NOMO-1 (cell line): Measurements from ENCODE around the gene ZNF488.

ENCODE experiments used
- DNase-seq, 2 experiments: peaks; one replicate each; lab custom pipeline; 2025; ENCODE audit not compliant: unreplicated experiment in 2 of 2; lab: John Stamatoyannopoulos, UW

Gene ZNF488

DNA sequence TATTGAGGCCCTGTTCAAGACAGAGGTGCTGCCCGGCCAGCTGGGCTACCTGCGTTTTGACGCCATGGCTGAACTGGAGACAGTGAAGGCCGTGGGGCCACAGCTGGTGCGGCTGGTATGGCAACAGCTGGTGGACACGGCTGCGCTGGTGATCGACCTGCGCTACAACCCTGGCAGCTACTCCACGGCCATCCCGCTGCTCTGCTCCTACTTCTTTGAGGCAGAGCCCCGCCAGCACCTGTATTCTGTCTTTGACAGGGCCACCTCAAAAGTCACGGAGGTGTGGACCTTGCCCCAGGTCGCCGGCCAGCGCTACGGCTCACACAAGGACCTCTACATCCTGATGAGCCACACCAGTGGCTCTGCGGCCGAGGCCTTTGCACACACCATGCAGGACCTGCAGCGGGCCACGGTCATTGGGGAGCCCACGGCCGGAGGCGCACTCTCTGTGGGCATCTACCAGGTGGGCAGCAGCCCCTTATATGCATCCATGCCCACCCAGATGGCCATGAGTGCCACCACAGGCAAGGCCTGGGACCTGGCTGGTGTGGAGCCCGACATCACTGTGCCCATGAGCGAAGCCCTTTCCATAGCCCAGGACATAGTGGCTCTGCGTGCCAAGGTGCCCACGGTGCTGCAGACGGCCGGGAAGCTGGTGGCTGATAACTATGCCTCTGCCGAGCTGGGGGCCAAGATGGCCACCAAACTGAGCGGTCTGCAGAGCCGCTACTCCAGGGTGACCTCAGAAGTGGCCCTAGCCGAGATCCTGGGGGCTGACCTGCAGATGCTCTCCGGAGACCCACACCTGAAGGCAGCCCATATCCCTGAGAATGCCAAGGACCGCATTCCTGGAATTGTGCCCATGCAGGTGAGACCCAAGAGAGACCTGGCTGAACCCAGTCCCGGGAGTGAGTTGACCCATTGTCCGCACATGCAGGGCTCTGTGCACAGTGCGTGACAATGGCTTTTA, 33.1 kb downstream of the ZNF488 start:
- DNase-seq, result no peak

DNA sequence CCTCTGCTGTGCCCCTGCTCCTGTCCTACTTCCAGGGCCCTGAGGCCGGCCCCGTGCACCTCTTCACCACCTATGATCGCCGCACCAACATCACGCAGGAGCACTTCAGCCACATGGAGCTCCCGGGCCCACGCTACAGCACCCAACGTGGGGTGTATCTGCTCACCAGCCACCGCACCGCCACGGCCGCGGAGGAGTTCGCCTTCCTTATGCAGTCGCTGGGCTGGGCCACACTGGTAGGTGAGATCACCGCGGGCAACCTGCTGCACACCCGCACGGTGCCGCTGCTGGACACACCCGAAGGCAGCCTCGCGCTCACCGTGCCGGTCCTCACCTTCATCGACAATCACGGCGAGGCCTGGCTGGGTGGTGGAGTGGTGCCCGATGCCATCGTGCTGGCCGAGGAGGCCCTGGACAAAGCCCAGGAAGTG, 34.1 kb downstream of the ZNF488 start:
- no peak for DNase-seq

- DNase-seq, result no peak
Observed at GRCh38 chr10:47349516-47349915, 34.6 kb downstream of the ZNF488 start.

GRCh38 chr10:47348661-47349470, 35.2 kb downstream of the ZNF488 start:
- DNase-seq, result no peak

- DNase-seq, result no peak
Observed at GRCh38 chr10:47348138-47348651, 35.9 kb downstream of the ZNF488 start, which contains the start of gene RBP3. TSS of gene RBP3 (plus strand) at chr10:47348363. CDS start at chr10:47348485, 122 bp downstream.

DNA sequence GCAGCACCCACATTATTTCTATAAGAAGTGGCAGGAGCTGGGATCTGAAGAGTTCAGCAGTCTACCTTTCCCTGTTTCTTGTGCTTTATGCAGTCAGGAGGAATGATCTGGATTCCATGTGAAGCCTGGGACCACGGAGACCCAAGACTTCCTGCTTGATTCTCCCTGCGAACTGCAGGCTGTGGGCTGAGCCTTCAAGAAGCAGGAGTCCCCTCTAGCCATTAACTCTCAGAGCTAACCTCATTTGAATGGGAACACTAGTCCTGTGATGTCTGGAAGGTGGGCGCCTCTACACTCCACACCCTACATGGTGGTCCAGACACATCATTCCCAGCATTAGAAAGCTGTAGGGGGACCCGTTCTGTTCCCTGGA, 36.8 kb downstream of the ZNF488 start:
- DNase-seq, result no peak

GRCh38 chr10:47346581-47347302, 37.4 kb downstream of the ZNF488 start:
- DNase-seq, result no peak

DNA sequence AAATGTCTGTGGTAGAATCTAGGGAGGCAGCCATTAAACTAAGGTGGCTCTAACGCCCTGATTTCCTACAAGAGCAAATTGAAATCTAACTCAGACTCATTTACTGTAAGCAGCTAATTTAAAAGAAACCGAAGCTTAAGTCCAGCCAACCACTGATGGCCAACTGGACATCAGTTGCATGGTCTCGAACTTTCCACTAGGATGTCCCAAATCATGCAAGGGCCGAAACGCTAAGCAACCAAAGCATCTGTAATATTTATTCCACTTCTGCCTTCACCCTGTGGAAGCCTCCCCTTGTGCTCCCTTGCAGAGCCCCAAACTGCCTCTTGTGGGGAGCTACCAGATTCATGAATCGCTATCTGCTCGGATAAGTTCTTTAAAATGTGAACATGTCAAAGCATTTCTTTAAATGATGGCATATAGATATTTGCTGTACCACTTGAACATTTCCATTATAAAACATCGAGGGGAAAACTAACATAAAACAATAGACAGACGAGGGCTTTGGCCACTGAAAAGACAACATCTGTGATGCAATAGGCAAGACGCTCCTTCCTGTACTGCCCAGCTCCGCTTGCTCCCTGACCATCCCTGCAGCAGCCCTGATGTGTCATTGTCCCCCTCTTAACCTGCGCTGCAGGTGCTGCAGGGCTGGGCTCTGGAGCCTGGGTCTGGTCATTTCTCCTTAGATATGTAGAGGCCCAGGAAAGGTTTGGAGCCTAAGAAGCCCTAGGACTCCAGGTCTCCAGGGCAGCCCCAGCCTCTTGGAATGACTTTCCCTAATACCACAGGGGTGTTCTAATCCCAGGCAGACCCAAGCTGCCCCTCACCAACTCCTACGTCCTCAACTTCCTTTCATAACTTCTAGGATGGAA, 38.9 kb downstream of the ZNF488 start:
- no peak for DNase-seq

- DNase-seq, result peak; percentile 34 to 65
Observed at GRCh38 chr10:47340608-47341170, 43.4 kb downstream of the ZNF488 start.

- peak; percentile 69 to 72 for DNase-seq
Observed at GRCh38 chr10:47339759-47340607, 44.1 kb downstream of the ZNF488 start.

GRCh38 chr10:47339186-47339735, 44.8 kb downstream of the ZNF488 start:
- no peak for DNase-seq

DNA sequence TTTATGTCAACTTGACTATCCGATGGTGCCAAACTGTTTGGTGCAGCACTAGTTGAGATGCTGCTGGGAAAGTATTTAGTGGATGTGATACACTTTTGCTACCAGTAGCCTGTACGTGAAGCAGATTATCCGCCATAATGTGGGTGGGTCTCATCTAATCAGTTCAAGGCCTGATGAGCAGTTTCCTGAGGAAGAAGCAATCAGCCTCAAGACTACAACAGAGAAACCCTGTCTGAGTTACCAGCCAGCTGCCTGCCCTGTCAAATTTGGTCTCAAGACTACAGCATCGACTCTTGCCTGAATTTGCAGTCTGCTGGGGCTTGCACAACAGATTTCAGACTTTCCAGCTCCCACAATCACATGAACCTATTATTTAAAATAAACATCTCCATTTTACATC, 46.8 kb downstream of the ZNF488 start:
- no peak for DNase-seq

DNA sequence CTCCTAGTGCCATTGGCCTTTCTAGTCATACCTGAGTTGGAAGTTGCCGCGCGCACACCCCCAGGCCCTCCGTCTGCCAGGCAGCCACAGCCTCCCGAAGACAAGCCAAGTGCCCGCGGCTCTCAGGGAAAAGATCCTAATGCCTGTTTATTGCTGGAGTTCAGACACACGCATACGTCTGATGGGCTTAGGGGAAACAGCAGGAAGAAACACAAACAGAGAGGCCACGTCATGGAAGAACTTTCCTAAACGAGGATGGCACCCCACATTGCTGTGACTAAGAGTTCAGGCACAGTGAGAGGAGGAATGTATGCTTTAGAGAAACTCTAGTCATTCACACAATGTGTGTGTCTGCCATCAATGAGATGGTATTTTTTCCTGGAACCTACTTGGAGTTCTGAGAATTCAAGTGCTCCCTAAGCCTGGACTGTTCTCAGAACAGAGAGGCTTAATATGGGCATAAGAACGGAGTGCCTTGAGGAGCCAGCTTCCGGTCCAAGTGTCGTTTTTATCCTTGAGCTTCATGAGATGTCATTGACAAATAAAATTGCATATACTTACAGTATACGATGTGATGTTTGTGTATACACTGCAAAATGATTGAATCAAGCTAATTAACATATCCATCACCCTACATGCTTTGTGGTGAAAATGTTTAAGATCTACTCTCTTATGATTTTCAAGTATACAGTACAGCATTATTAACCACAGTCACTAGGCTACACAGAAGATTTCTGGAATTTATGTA, 47.5 kb downstream of the ZNF488 start:
- no peak for DNase-seq

- DNase-seq, result no peak
Observed at GRCh38 chr10:47335906-47336305, 48.2 kb downstream of the ZNF488 start.

GRCh38 chr10:47334466-47335295, 49.4 kb downstream of the ZNF488 start:
- DNase-seq, result no peak

DNA sequence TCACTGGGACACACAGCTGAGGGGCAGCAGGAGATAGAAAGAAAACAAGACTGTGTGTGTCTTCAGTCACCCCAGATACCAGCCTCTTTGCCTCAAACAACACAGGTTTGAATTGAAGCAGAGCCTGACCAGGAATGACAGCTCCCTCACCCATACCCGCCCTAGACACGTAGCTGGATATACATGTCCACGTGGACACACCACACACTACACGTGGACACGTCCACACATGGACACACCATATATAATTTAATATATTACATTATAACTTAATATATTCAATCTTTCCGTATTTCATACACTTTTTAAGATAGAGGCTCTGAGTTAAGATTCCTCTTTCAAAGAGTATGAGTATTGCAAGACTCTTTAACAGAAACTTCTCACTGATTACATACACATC, 50.6 kb downstream of the ZNF488 start:
- DNase-seq, result no peak

DNA sequence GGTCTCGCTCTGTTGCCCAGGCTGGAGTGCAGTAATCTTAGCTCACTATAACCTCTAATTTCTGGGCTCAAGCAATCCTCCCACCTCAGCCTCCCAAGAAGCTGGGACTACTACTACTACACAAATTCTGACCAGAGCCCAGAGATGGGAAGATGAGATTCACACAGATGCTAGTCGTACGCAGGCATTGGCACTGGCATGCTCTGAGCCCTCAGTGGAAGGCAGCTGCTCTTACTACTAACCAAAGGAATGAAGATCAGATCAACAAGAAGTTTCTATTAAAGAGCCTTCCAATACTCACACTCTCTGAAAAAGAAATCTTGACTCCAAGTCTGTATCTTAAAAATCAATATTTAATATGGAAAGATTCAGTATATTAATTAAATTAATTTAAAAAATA, 51.1 kb downstream of the ZNF488 start:
- no peak for DNase-seq
